HG03196 (cell line): ENCODE results near the gene CCDC93.

Source experiments
- ATAC-seq: cut with Tn5 transposase; IDR thresholded peaks from one replicate; pipeline ENCODE4 v1.9.1; 2021; ENCODE audit not compliant: unreplicated experiment

The CCDC93 gene

GRCh38 chr2:117994729-117995128, 19.1 kb downstream of the CCDC93 start:
- no peak for ATAC-seq

GRCh38 chr2:117989854-117990438, 23.9 kb downstream of the CCDC93 start:
- no peak for ATAC-seq

GRCh38 chr2:117987121-117987520, 26.7 kb downstream of the CCDC93 start:
- no peak for ATAC-seq

- ATAC-seq, result no peak
These were observed 28.8 kb downstream of the CCDC93 start for GRCh38 chr2:117985092-117985491.

GRCh38 chr2:117984208-117984607, 29.7 kb downstream of the CCDC93 start:
- ATAC-seq, result no peak

- ATAC-seq, result no peak
These were observed 30.8 kb downstream of the CCDC93 start for GRCh38 chr2:117983040-117983439.

GRCh38 chr2:117982376-117983033, 31.4 kb downstream of the CCDC93 start:
- ATAC-seq, result no peak

- no peak for ATAC-seq
These were observed 32.1 kb downstream of the CCDC93 start for GRCh38 chr2:117981810-117982209.

- no peak for ATAC-seq
These were observed 32.8 kb downstream of the CCDC93 start for GRCh38 chr2:117980783-117981676.

- ATAC-seq, result no peak
These were observed 33.8 kb downstream of the CCDC93 start for GRCh38 chr2:117979911-117980701.

GRCh38 chr2:117977696-117978095, 36.2 kb downstream of the CCDC93 start:
- no peak for ATAC-seq

GRCh38 chr2:117976581-117976980, 37.3 kb downstream of the CCDC93 start:
- no peak for ATAC-seq

- ATAC-seq, result no peak
These were observed 40.3 kb downstream of the CCDC93 start for GRCh38 chr2:117973498-117974082.

- ATAC-seq, result no peak
These were observed 41.3 kb downstream of the CCDC93 start for GRCh38 chr2:117972476-117973123.

GRCh38 chr2:117968722-117969121, 45.1 kb downstream of the CCDC93 start:
- ATAC-seq, result no peak

- ATAC-seq, result no peak
These were observed 45.7 kb downstream of the CCDC93 start for GRCh38 chr2:117967977-117968718.

- no peak for ATAC-seq
These were observed 50.4 kb downstream of the CCDC93 start for GRCh38 chr2:117963446-117963845.

GRCh38 chr2:117961201-117961600, 52.7 kb downstream of the CCDC93 start:
- no peak for ATAC-seq

- ATAC-seq, result no peak
These were observed 53.6 kb downstream of the CCDC93 start for GRCh38 chr2:117960231-117960630.

GRCh38 chr2:117958186-117958585, 55.7 kb downstream of the CCDC93 start:
- no peak for ATAC-seq
